HG02588 (cell line): ENCODE measurements around the gene PRKACB.

Experiments
- ATAC-seq: cut with Tn5 transposase; IDR thresholded peaks from one replicate; pipeline ENCODE4 v1.9.1; 2021; ENCODE audit warnings: mild to moderate bottlenecking, moderate library complexity; ENCODE audit not compliant: unreplicated experiment

The PRKACB gene

DNA sequence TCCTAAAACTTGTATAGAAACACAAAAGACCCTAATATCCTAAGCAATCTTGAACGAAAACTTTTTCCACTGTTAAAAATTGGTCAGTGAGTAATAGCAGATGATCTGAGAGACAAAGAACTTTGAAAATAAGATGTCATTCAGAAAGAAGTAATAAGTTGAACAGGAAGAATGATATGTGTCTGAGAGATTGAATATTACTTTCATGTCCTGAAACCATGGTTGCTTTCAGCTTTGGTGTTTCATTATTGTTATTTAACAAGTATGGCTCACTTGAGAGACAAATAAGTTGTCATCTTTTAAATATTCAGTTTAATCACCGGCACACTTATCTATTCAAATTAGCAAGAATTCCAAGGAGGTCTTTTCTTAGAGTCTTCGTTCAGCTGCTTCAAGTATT is 11.4 kb downstream of the PRKACB start:
- no peak for ATAC-seq

DNA sequence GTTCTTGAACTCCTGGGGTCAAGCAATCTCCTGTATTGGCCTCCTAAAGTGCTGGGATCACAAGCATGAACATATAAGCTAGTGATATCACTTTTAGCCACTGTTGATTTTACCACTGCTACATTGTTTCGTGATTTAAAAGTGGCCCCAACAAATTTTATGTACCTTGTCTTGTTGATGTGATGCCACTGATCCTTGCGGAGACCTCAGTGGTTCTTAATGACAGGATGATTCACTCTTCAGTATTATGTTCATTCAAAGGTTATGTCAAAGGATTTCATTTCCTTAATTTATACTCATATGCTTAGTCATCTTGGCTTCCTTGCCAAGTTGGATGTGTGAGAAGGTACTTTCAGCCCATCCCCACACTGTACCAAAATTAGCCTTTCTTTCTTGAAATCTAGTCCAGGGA is 12.1 kb downstream of the PRKACB start:
- no peak for ATAC-seq

- no peak for ATAC-seq
Measured at GRCh38 chr1:84159533-84160240, 15.6 kb downstream of the PRKACB start.

- no peak for ATAC-seq
Measured at GRCh38 chr1:84162295-84162694, 18.2 kb downstream of the PRKACB start.

DNA sequence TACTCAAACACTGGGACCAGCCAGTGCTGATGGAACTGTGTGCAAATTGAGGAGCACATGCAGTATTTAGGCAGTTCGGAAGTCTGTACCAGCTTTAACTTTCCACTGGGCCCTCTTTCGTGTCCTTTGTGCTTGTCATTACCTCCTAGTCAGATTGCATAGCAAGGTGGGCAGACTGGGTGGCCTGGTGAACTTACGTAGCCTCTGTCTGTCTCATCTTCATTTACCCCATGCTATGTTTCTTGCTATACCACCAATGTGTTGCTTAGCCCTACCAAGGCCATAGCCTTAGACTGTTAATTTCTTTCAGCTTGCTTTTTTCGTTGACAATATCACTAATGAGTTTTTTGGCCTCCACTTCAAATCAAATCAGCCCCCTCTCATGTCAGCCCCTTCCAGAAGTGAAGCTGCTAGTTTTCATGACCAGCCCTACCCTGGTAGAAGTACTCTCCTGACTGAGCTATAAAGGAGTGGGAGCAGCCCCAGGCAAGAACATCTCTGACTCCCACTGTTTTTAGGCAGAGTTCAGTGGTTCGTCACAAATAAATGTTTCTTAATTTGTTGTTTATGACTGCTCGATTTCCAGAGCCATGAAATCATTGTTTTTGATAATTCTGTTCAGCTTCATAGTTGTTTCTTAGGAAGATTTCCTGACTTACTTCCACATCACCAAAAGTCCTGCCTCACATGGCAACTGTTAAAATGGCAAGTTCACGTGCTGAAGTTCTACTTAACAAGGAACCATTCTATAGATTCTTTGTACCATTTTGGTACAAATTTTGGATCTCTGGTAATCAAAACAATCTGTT is 19.3 kb downstream of the PRKACB start:
- ATAC-seq = no peak

- ATAC-seq = no peak
Measured at GRCh38 chr1:84164161-84164560, 20.1 kb downstream of the PRKACB start.

DNA sequence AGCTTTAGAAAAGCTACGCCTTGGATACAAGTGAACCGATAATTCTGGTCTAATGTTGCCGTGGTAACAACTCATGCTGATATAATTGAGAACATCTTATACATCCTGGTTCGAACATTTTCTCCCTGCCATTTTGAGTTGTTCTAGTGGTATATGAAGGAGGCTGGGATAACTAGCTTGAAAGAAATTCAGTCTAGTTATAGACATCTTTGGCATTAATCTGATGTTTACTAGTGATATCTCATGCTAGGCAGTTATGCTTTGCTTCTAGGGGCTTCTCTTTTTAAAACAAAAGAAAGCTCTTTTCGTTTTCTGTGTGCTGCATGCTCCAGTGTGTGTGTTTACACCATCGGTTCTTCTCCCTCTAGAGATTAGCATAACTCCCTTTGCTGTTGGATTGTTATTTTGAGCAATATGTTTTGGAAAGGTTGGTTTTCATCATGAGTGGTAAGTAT is 20.5 kb downstream of the PRKACB start:
- ATAC-seq = no peak

GRCh38 chr1:84165601-84166000 is 21.5 kb downstream of the PRKACB start:
- ATAC-seq = no peak

DNA sequence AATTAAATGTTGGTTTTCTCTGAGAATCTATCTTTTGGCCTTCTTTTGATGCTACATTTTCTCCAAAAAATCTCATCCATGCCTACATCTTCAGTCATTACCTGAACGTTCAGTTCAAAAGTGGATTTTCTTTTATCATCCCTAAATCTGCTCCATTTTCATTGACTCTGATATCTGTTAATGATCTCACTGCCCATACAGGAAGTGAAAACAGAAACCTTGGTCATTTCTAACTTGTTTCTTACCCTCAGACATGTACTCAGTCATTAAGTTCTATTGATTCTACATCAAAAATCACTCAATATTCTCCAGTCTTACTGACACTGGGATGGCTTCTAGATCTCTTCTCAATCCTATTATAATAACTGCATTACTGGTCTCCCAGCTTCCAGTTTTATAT is 22.7 kb downstream of the PRKACB start:
- peak; percentile 95 for ATAC-seq

- no peak for ATAC-seq
Measured at GRCh38 chr1:84168783-84169182, 24.7 kb downstream of the PRKACB start.

DNA sequence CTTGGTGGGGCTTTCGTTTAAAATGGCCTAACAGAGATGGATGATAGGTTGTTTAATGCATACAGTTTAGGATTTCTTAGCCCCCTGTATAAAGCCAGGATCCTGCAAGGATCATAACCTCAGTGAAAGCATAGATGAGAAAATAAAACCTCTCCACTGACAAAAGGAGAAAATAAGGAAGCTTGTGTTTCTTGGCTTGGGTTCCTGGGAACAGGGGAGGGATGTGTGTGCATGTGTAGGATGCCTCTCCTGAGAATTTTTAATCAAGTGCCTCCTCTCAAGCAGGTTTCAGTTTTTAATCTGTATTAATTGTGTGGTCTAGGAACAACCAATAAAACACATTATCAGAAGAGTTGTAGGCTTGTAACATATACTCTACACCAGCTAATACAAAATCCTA is 26.1 kb downstream of the PRKACB start:
- ATAC-seq = no peak

DNA sequence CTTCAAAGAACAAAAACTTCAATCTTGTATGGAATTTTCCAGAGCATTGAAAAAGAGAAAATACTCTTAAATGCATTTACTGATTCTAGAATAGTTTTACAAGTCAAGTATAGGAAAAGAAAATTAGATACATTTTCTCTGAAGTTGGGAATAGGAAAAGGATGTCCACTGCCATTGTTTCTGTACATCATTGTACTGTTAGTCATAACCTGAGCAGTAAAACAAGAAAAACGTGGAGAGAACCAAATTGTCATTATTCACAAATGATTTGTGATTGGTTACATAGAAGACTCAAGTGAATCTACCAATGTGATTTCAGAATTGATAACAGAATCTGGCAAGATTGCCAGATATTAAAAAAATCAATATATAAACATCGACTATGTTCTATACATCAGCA is 27.4 kb downstream of the PRKACB start:
- no peak for ATAC-seq

GRCh38 chr1:84174051-84174556 is 30.0 kb downstream of the PRKACB start:
- no peak for ATAC-seq

- no peak for ATAC-seq
Measured at GRCh38 chr1:84181350-84182005, 37.4 kb downstream of the PRKACB start.

GRCh38 chr1:84190455-84190854 is 46.4 kb downstream of the PRKACB start:
- no peak for ATAC-seq

DNA sequence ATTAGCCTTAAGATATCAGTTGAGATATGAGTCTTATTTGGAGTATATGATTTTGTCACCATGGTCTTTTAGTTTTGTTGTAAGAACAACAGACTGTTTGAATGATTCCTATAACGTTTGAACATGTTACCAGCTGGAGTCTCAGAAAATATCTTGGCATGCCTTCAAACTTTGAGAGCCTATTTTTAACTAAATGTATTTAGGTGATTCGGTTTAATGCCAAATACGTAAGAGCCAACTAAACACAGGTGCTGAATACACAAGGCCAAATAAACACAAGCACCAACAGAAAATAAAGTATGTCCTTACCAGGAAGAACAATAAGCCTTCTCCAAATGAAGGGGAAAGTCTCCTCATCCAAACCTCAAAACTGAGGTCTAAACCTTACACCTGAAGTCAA is 48.6 kb downstream of the PRKACB start:
- no peak for ATAC-seq

DNA sequence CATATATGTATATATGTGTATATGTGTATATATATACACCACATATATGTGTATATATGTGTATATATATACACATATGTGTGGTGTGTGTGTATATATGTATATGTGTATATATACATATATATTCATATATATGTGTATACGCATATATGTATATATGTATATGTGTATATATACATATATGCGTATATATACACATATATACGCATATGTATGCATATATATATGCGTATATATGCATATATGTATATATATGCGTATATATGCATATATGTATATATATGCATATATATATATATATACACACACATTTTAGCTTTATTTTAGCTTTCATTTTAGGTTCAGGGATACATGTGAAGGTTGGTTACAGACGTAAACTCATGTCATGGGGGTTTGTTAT is 54.8 kb downstream of the PRKACB start:
- ATAC-seq = no peak

GRCh38 chr1:84199257-84199656 is 55.2 kb downstream of the PRKACB start:
- no peak for ATAC-seq

DNA sequence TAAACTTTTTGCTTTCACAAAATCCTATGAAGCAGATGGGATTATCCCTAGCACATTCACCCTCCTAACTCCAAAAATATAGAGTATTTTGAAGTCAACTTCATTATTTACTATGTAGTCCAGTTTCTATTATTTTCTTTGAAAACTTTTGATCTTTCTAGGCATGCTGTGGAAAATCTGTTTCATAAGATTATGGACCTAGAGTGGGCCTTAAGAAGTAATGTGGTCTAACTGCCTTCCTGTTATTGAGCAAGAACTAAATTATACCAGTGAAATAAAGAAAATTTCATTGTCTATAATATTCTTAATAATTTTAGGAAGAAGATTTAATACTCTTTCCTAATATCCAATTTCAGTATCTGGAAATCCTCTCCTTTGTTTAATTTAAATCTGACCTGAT is 58.1 kb downstream of the PRKACB start:
- no peak for ATAC-seq

DNA sequence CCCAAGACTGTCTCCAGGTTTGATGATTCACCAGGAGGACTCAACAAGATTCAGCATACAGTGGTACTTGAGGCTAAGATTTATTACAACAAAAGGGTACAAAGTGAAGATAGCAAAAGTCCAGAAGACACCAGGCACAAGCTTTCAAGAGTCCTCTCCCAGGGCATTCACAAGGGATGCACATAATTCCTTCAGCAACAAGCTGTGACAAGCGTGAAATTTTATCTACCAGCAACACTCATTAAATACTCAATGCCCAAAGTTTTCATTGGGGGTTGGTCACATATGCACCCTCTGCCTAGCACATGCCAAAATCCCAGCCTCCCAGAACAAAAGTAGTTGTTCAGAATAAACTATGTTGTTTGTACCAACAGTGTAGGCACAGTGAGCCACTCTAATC is 62.3 kb downstream of the PRKACB start:
- no peak for ATAC-seq

GRCh38 chr1:84208935-84209334 is 64.9 kb downstream of the PRKACB start:
- no peak for ATAC-seq
